Psoas muscle (tissue), 8 donors: ENCODE results near the gene POLR1D. TPM values are rescaled to one million over a fixed set of nuclear protein-coding genes. Genes with fewer than 3 reads are reported as not detected.

Source experiments
- ATAC-seq, 4 donors: fragments of 200-7000 bp; cut with Tn5 transposase; one replicate each; pipeline ENCODE4 v1.9.1; 2020; ENCODE audit warnings: moderate library complexity in 3 of 4, mild to moderate bottlenecking in 2 of 4
- DNase-seq, 2 donors: peaks; one replicate each; pipeline ENCODE4 v3.0.0-alpha.2; 2020
- H3K27ac ChIP-seq: fragments of 200-600 bp; one replicate; pipeline ENCODE4 v1.8.0; 2022
- H3K27me3 ChIP-seq, 3 donors: fragments of 200-600 bp in 1 of 3; one replicate each; pipeline versions ENCODE4 v1.6.1 to v1.8.0; 2013 to 2022; ENCODE audit warnings: low read length in 2 of 3, mild to moderate bottlenecking in 2 of 3, moderate library complexity in 1 of 3; ENCODE audit not compliant: insufficient read depth in 3 of 3
- H3K36me3 ChIP-seq, 2 donors: fragments of 200-600 bp in 1 of 2; one replicate each; pipeline versions ENCODE4 v1.6.1 to v1.8.0; 2013 to 2022; ENCODE audit warnings: low read depth in 1 of 2, mild to moderate bottlenecking in 1 of 2, moderate library complexity in 1 of 2; ENCODE audit not compliant: insufficient read depth in 1 of 2
- H3K4me1 ChIP-seq: fragments of 200-600 bp; one replicate; pipeline ENCODE4 v1.8.0; 2022
- H3K4me3 ChIP-seq: fragments of 200-600 bp; one replicate; pipeline ENCODE4 v1.8.0; 2022; ENCODE audit warnings: mild to moderate bottlenecking
- H3K9me3 ChIP-seq: fragments of 200-600 bp; one replicate; pipeline ENCODE4 v1.8.0; 2022
- CTCF ChIP-seq: fragments of 200-600 bp; IDR thresholded peaks from one replicate; pipeline ENCODE4 v1.8.0; 2022; ENCODE audit warnings: antibody characterized with exemption
- WGBS, 3 donors: extraction: QIAGEN DNeasy Blood & Tissue Kit; methylation state at CpG; one replicate each; pipeline versions ENCODE4 v1.1.6 to v1.1.7; 2013; 5-methylcytosine and 5-hydroxymethylcytosine counted together
- intact Hi-C, 2 donors: fragments of 100-400 bp; cut with DNase I; formaldehyde crosslinking; loops; one replicate each; pipeline versions ENCODE4 v1.11.0 to v1.14.2; 2022
- polyA plus RNA-seq, 3 donors: library from polyadenylated mRNA; stranded (reverse); fragments of 200-250 nt; gene quantifications; one replicate each; pipeline ENCODE4 v1.2.3, GENCODE V29; 2013
- total RNA-seq, 4 donors: library from RNA; stranded (reverse); fragmentation: NEBNext Ultra II Directional in 2 of 4; extraction: Animal tissue kit (Norgen Biotek cat#: 25700) in 2 of 4; gene quantifications; one replicate each; pipeline versions ENCODE4 v1.2.1 to v1.2.4, GENCODE V29; 2021 to 2023
- donor health status: healthy with polysubstance abuse.
- donor health status: DM: no; HTN: no; CAD: no; lungs with moderate emphysema.
- donor health status: Bipolar disorder and iron deficiency.
- donor health status: healthy.
- donor health status: DM: yes; HTN: yes; CAD: no.
- donor health status: DM: no; HTN: no; CAD: no.
- donor health status: DM: no; HTN: no; CAD: no.
- donor health status: DM: yes; HTN: yes; CAD: no.

The POLR1D gene
- total and polyA plus RNA-seq, 7 donors = 92.5 to 205 (median 113) TPM

- intact Hi-C loops = no loop called here
- H3K4me1 ChIP-seq = no peaks in the 10 kb centered on the region
- ATAC-seq = no peak
- TF ChIP-seq CTCF = no peak
- H3K27me3 ChIP-seq = no peaks in the 10 kb centered on the region
- DNase-seq = no peak
- WGBS, 3 donors = 70 to 97% (median 91%) methylated on average over 3 of the region's 3 CpGs
- H3K4me3 ChIP-seq = no peak overlapping the region
- no peak overlapping the region for H3K27ac ChIP-seq
- peaks cover 7 to 17% of the 10 kb centered on the region in 2 donors for H3K36me3 ChIP-seq
- peaks cover 6% of the 10 kb centered on the region for H3K9me3 ChIP-seq
Observed at GRCh38 chr13:27654059-27654458, 32.4 kb downstream of the POLR1D start.

GRCh38 chr13:27654816-27655215 is 33.1 kb downstream of the POLR1D start:
- peaks cover 4 to 10% of the 10 kb centered on the region in 2 donors for H3K36me3 ChIP-seq
- peaks cover 3% of the 10 kb centered on the region for H3K9me3 ChIP-seq
- no peak for DNase-seq
- H3K4me1 ChIP-seq = no peaks in the 10 kb centered on the region
- no peaks in the 10 kb centered on the region for H3K27me3 ChIP-seq
- TF ChIP-seq CTCF = no peak
- no peak overlapping the region for H3K4me3 ChIP-seq
- no peak for ATAC-seq
- H3K27ac ChIP-seq = no peak overlapping the region
- 92 to 97% (median 96%) methylated on average over 1 of the region's 1 CpG for WGBS, 3 donors
- intact Hi-C loops = no loop called here

GRCh38 chr13:27657724-27658123 is 36.0 kb downstream of the POLR1D start:
- no peak for TF ChIP-seq CTCF
- peaks cover 0 to 2% of the 10 kb centered on the region in 2 donors for H3K36me3 ChIP-seq
- intact Hi-C loops = no loop called here
- no peak for DNase-seq
- H3K9me3 ChIP-seq = no peaks in the 10 kb centered on the region
- H3K27ac ChIP-seq = no peak overlapping the region
- H3K4me3 ChIP-seq = no peak overlapping the region
- H3K4me1 ChIP-seq = no peaks in the 10 kb centered on the region
- no peak for ATAC-seq
- WGBS, 3 donors = 78 to 88% (median 79%) methylated on average over 2 of the region's 2 CpGs
- H3K27me3 ChIP-seq = no peaks in the 10 kb centered on the region

GRCh38 chr13:27658546-27658945 is 36.9 kb downstream of the POLR1D start:
- Histone ChIP-seq H3K9me3 (no peaks in the 10 kb centered on the region), H3K4me1 (no peaks in the 10 kb centered on the region), H3K4me3 (no peak overlapping the region), H3K27ac (no peak overlapping the region), H3K27me3 (no peaks in the 10 kb centered on the region), H3K36me3 (no peaks in the 10 kb centered on the region)
- TF ChIP-seq CTCF = no peak
- DNase-seq = no peak
- intact Hi-C loops = no loop called here
- no peak for ATAC-seq

GRCh38 chr13:27659145-27659865 is 37.6 kb downstream of the POLR1D start:
- Histone ChIP-seq H3K27ac (no peak overlapping the region), H3K9me3 (no peaks in the 10 kb centered on the region), H3K4me3 (no peak overlapping the region), H3K4me1 (no peaks in the 10 kb centered on the region), H3K27me3 (no peaks in the 10 kb centered on the region), H3K36me3 (no peaks in the 10 kb centered on the region)
- 75 to 87% (median 82%) methylated on average over 7 of the region's 7 CpGs for WGBS, 3 donors
- intact Hi-C loops = no loop called here
- ATAC-seq (no peak), DNase-seq (no peak)
- TF ChIP-seq CTCF = no peak
